Right lung (tissue), 10 donors: ENCODE results near the gene PCAT6. TPM values are rescaled to one million over a fixed set of nuclear protein-coding genes. Genes with fewer than 3 reads are reported as not detected.
"Not testable (repeated sequence)": the region's sequence is repeated elsewhere in the genome, so short reads cannot be mapped to it uniquely, and the experiment has no call there.

Experiments
- DNase-seq, 2 donors: peaks; one replicate each; pipeline ENCODE4 v3.0.0-alpha.2; 2013
- long read RNA-seq, 8 donors: transcript quantifications; one replicate each; lab custom pipeline, GENCODE V29; 2026
- polyA plus RNA-seq, 5 donors: library from polyadenylated mRNA; unstranded; fragments of 120-200 nt; gene quantifications; one replicate each; pipeline versions ENCODE4 v1.2.1 to v1.2.3, GENCODE V29; 2013; ENCODE audit warnings: inconsistent platforms in 1 of 5, low replicate concordance in 1 of 5; ENCODE audit not compliant: insufficient read length in 5 of 5, insufficient read depth in 1 of 5

The PCAT6 gene
- 1 to 10 TPM; 1.4 to 3.4 (median 2.3) TPM for polyA plus RNA-seq
- long read RNA-seq, donor 1, partial matches to known transcripts = 0 of 3 reads
- long read RNA-seq, donor 1, other reads (novel, unspliced or antisense) = 0 of 3 reads
- long read RNA-seq, donor 2 = 0 reads
- long read RNA-seq, donor 3, partial matches to known transcripts = 0 of 1 reads
- long read RNA-seq, donor 3, other reads (novel, unspliced or antisense) = 0 of 1 reads
- long read RNA-seq, donor 4 = 0 reads
- long read RNA-seq, donor 5, partial matches to known transcripts = 0 of 3 reads
- long read RNA-seq, donor 5, other reads (novel, unspliced or antisense) = 0 of 3 reads
- long read RNA-seq, donor 6, partial matches to known transcripts = 0 of 3 reads
- long read RNA-seq, donor 6, other reads (novel, unspliced or antisense) = 0 of 3 reads
- long read RNA-seq, donor 7 = 0 reads
- long read RNA-seq, donor 8 = 0 reads

GRCh38 chr1:202810615-202811295 lies at the start of gene PCAT6:
TSS of gene PCAT6 (plus strand) at chr1:202810954.
- peak; percentile 94 for DNase-seq

GRCh38 chr1:202762019-202762418 lies 48.7 kb upstream of the PCAT6 start:
- no peak for DNase-seq

- DNase-seq = no peak
Observed at GRCh38 chr1:202765721-202766120, 45.0 kb upstream of the PCAT6 start.

GRCh38 chr1:202770135-202770534 lies 40.6 kb upstream of the PCAT6 start:
- no peak for DNase-seq

- no peak for DNase-seq
Observed at GRCh38 chr1:202781180-202781579, 29.6 kb upstream of the PCAT6 start.

- DNase-seq = no peak
Observed at GRCh38 chr1:202786804-202787203, 23.9 kb upstream of the PCAT6 start.

- no peak for DNase-seq
Observed at GRCh38 chr1:202788800-202789199, 22.0 kb upstream of the PCAT6 start.

- DNase-seq = no peak
Observed at GRCh38 chr1:202791077-202791747, 19.5 kb upstream of the PCAT6 start.

GRCh38 chr1:202794051-202794740 lies 16.6 kb upstream of the PCAT6 start:
- no peak for DNase-seq

- not testable (repeated sequence) for DNase-seq
Observed at GRCh38 chr1:202794931-202795330, 15.8 kb upstream of the PCAT6 start.

- DNase-seq = no peak
Observed at GRCh38 chr1:202796670-202797069, 14.1 kb upstream of the PCAT6 start.

GRCh38 chr1:202798260-202798659 lies 12.5 kb upstream of the PCAT6 start:
- no peak for DNase-seq

- DNase-seq = no peak
Observed at GRCh38 chr1:202798792-202799331, 11.9 kb upstream of the PCAT6 start.

- no peak for DNase-seq
Observed at GRCh38 chr1:202800742-202801141, 10.0 kb upstream of the PCAT6 start.

- no peak for DNase-seq
Observed at GRCh38 chr1:202801175-202801574, 9.6 kb upstream of the PCAT6 start.

GRCh38 chr1:202802034-202802433 lies 8.7 kb upstream of the PCAT6 start:
- no peak for DNase-seq

- no peak for DNase-seq
Observed at GRCh38 chr1:202802998-202803932, 7.5 kb upstream of the PCAT6 start.

GRCh38 chr1:202804126-202804525 lies 6.6 kb upstream of the PCAT6 start:
- no peak for DNase-seq

- DNase-seq = no peak
Observed at GRCh38 chr1:202805886-202806844, 4.6 kb upstream of the PCAT6 start.
